GM12878 (cell line): ENCODE measurements around the gene NOP14. TPM values are rescaled to one million over a fixed set of nuclear protein-coding genes. Genes with fewer than 3 reads are reported as not detected.

Source experiments
- ESRRA ChIP-seq: IDR thresholded peaks from 2 replicates; pipeline ENCODE4 v1.6.1; 2012; ENCODE audit warnings: mild to moderate bottlenecking, low read length, improper control_type of control experiment
- GABPA ChIP-seq: IDR thresholded peaks from 2 replicates; pipeline ENCODE4 v1.6.1; 2014; ENCODE audit warnings: antibody characterized with exemption, low read depth, mild to moderate bottlenecking, inconsistent platforms
- GATAD2B ChIP-seq: fragments of 450-650 bp; conservative IDR thresholded peaks from 2 replicates; pipeline ENCODE4 v1.6.1; 2017; ENCODE audit warnings: low read depth, mild to moderate bottlenecking, moderate library complexity
- HDAC2 ChIP-seq: fragments of 200-600 bp; sonication (generic); IDR thresholded peaks from 2 replicates; pipeline ENCODE4 v1.6.1; 2017
- JUND ChIP-seq: IDR thresholded peaks from 2 replicates; pipeline ENCODE4 v1.6.1; 2012; ENCODE audit warnings: low read depth, mild to moderate bottlenecking, low read length, improper control_type of control experiment, moderate library complexity
- KLF5 ChIP-seq: fragments of 450-650 bp; IDR thresholded peaks from 2 replicates; pipeline ENCODE4 v1.6.1; 2014; ENCODE audit warnings: mild to moderate bottlenecking; ENCODE audit not compliant: partially characterized antibody
- MEF2A ChIP-seq: IDR thresholded peaks from 2 replicates; pipeline ENCODE4 v1.6.1; 2011; ENCODE audit warnings: low read depth, mild to moderate bottlenecking, low read length, moderate library complexity; ENCODE audit not compliant: insufficient read depth
- MTA2 ChIP-seq: fragments of 450-650 bp; IDR thresholded peaks from 2 replicates; pipeline ENCODE4 v1.6.1; 2016; ENCODE audit warnings: low read depth, mild to moderate bottlenecking, moderate library complexity
- NFXL1 ChIP-seq: fragments of 450-650 bp; IDR thresholded peaks from 2 replicates; pipeline ENCODE4 v1.6.1; 2017; ENCODE audit warnings: antibody characterized with exemption, mild to moderate bottlenecking, borderline replicate concordance
- NR2F1 ChIP-seq: fragments of 450-650 bp; conservative IDR thresholded peaks from 2 replicates; pipeline ENCODE4 v1.6.1; 2017; ENCODE audit warnings: mild to moderate bottlenecking
- POU2F2 ChIP-seq: IDR thresholded peaks from 3 replicates; pipeline ENCODE4 v1.6.1; 2011; ENCODE audit warnings: low read depth, mild to moderate bottlenecking, low read length, borderline replicate concordance
- RCOR1 ChIP-seq: conservative IDR thresholded peaks from 2 replicates; pipeline ENCODE4 v1.6.1; 2012; ENCODE audit warnings: low read depth, low read length, improper control_type of control experiment
- RUNX3 ChIP-seq: IDR thresholded peaks from 2 replicates; pipeline ENCODE4 v1.6.1; 2012; ENCODE audit warnings: low read length, inconsistent platforms
- SUZ12 ChIP-seq: fragments of 200-600 bp; sonication (generic); IDR thresholded peaks from one replicate; pipeline ENCODE4 v1.6.1; 2018; ENCODE audit warnings: antibody characterized with exemption, mild to moderate bottlenecking; ENCODE audit not compliant: unreplicated experiment
- TBL1XR1 ChIP-seq: IDR thresholded peaks from 2 replicates; pipeline ENCODE4 v1.6.1; 2012; ENCODE audit warnings: low read depth, low read length, improper control_type of control experiment
- ZNF24 ChIP-seq: fragments of 450-650 bp; IDR thresholded peaks from 2 replicates; pipeline ENCODE4 v1.6.1; 2017; ENCODE audit warnings: antibody characterized with exemption, mild to moderate bottlenecking
- ZZZ3 ChIP-seq: IDR thresholded peaks from 2 replicates; pipeline ENCODE4 v1.6.1; 2011; ENCODE audit warnings: low read depth; ENCODE audit not compliant: control insufficient read depth, insufficient read length
- polyA plus RNA-seq, 11 experiments: library from polyadenylated mRNA; depleted of rRNA in 4 of 11; unstranded in 6 of 11; stranded (reverse) in 5 of 11; fragments of >200 nt; fragmentation: Nextera tagmentation in 4 of 11; fragmentation: Illumina TruSeq in 1 of 11; extraction: Ambion mirVana in 4 of 11; extraction: Trizol in 1 of 11; gene quantifications; 1 replicate in 1 of 11; 2 replicates in 10 of 11; pipeline versions ENCODE4 v1.2.1 to v1.2.3, GENCODE V29; 2011 to 2016; ENCODE audit warnings: inconsistent platforms in 2 of 11, missing spikeins in 2 of 11, low read depth in 1 of 11
- total RNA-seq, 4 experiments: library from RNA; depleted of rRNA in 3 of 4; stranded (reverse); fragments of >200 nt in 3 of 4; fragmentation: Illumina TruSeq in 1 of 4; extraction: Trizol in 1 of 4; gene quantifications; 2 replicates each; pipeline versions ENCODE4 v1.2.1 to v1.2.3, GENCODE V29; 2013 to 2021
- TF ChIP-seq, protein P1 (sequence below): fragments of 450-650 bp; IDR thresholded peaks from 2 replicates; pipeline ENCODE4 v1.6.1; 2016; ENCODE audit warnings: mild to moderate bottlenecking, moderate library complexity, borderline replicate concordance
- TF ChIP-seq, protein P2 (sequence below): fragments of 450-650 bp; IDR thresholded peaks from 2 replicates; pipeline ENCODE4 v1.6.1; 2017; ENCODE audit warnings: antibody characterized with exemption, mild to moderate bottlenecking, moderate library complexity
- TF ChIP-seq, protein P3 (sequence below): fragments of 450-650 bp; IDR thresholded peaks from 2 replicates; pipeline ENCODE4 v1.6.1; 2018; ENCODE audit warnings: borderline replicate concordance, mild to moderate bottlenecking; ENCODE audit not compliant: partially characterized antibody
- TF ChIP-seq, protein P4 (sequence below): IDR thresholded peaks from 2 replicates; pipeline ENCODE4 v1.6.1; 2011; ENCODE audit warnings: low read depth, mild to moderate bottlenecking, low read length, moderate library complexity, borderline replicate concordance; ENCODE audit errors: extremely low read depth

The NOP14 gene
- total and polyA plus RNA-seq, 10 of the 15 experiments (the other 5 are each of a cell fraction or from before 2014, with no cell fraction given): 13.8 to 80.6 (median 49.7) TPM

DNA sequence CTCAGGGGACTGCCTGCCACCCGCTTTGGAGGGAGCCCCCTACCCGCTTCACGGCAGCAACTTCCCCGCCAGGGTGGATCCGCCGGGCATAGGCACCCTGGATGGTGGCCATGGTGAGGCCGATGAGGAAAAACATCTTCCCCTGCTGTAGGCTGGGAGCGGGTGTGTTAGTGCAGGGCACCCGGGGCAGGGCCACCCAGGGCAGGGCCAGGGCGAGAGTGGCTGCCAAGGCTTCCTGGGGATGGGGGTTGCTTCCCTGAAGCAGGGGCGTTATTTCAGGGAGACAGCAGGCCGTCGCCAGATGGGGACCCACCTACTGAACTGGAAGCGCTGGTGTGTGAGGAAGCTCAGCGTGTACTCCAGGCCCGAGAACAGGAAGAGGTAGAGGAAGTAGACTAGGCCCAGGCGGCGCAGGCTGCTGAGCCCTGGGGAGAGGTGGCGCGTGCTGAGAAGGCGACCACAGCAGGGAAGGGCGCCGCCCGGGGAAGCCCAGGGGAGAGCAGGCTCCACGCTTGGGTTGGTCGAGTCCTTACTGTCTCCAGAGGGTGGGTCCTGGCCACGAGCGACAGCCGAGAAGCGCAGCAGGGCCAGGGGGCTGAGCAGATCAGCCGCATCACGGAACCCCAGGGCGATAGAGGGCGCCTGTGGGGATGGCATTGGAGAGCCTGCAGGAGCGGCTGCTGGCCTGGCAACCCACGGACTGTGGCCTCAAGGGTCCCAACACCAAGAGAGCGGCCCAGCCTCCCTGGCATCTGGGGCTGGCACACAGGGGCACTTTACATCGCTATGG, 31.5 kb downstream of the NOP14 start (continued):
- TF ChIP-seq ZNF24 (no peak), GABPA (no peak), HDAC2 (no peak), ESRRA (no peak), RCOR1 (no peak), POU2F2 (no peak), JUND (no peak), KLF5 (no peak), NFXL1 (no peak), RUNX3 (no peak), MTA2 (no peak), MEF2A (no peak), SUZ12 (no peak), NR2F1 (peak; percentile 47), ZZZ3 (no peak), TBL1XR1 (peak; percentile 39; the same call in 1 of the 2 replicates), GATAD2B (peak; percentile 56; the same call in 1 of the 2 replicates)
- TF ChIP-seq, protein P1, sequence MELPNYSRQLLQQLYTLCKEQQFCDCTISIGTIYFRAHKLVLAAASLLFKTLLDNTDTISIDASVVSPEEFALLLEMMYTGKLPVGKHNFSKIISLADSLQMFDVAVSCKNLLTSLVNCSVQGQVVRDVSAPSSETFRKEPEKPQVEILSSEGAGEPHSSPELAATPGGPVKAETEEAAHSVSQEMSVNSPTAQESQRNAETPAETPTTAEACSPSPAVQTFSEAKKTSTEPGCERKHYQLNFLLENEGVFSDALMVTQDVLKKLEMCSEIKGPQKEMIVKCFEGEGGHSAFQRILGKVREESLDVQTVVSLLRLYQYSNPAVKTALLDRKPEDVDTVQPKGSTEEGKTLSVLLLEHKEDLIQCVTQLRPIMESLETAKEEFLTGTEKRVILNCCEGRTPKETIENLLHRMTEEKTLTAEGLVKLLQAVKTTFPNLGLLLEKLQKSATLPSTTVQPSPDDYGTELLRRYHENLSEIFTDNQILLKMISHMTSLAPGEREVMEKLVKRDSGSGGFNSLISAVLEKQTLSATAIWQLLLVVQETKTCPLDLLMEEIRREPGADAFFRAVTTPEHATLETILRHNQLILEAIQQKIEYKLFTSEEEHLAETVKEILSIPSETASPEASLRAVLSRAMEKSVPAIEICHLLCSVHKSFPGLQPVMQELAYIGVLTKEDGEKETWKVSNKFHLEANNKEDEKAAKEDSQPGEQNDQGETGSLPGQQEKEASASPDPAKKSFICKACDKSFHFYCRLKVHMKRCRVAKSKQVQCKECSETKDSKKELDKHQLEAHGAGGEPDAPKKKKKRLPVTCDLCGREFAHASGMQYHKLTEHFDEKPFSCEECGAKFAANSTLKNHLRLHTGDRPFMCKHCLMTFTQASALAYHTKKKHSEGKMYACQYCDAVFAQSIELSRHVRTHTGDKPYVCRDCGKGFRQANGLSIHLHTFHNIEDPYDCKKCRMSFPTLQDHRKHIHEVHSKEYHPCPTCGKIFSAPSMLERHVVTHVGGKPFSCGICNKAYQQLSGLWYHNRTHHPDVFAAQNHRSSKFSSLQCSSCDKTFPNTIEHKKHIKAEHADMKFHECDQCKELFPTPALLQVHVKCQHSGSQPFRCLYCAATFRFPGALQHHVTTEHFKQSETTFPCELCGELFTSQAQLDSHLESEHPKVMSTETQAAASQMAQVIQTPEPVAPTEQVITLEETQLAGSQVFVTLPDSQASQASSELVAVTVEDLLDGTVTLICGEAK: no peak
- TF ChIP-seq, protein P2, sequence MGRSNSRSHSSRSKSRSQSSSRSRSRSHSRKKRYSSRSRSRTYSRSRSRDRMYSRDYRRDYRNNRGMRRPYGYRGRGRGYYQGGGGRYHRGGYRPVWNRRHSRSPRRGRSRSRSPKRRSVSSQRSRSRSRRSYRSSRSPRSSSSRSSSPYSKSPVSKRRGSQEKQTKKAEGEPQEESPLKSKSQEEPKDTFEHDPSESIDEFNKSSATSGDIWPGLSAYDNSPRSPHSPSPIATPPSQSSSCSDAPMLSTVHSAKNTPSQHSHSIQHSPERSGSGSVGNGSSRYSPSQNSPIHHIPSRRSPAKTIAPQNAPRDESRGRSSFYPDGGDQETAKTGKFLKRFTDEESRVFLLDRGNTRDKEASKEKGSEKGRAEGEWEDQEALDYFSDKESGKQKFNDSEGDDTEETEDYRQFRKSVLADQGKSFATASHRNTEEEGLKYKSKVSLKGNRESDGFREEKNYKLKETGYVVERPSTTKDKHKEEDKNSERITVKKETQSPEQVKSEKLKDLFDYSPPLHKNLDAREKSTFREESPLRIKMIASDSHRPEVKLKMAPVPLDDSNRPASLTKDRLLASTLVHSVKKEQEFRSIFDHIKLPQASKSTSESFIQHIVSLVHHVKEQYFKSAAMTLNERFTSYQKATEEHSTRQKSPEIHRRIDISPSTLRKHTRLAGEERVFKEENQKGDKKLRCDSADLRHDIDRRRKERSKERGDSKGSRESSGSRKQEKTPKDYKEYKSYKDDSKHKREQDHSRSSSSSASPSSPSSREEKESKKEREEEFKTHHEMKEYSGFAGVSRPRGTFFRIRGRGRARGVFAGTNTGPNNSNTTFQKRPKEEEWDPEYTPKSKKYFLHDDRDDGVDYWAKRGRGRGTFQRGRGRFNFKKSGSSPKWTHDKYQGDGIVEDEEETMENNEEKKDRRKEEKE: no peak
- TF ChIP-seq, protein P3, sequence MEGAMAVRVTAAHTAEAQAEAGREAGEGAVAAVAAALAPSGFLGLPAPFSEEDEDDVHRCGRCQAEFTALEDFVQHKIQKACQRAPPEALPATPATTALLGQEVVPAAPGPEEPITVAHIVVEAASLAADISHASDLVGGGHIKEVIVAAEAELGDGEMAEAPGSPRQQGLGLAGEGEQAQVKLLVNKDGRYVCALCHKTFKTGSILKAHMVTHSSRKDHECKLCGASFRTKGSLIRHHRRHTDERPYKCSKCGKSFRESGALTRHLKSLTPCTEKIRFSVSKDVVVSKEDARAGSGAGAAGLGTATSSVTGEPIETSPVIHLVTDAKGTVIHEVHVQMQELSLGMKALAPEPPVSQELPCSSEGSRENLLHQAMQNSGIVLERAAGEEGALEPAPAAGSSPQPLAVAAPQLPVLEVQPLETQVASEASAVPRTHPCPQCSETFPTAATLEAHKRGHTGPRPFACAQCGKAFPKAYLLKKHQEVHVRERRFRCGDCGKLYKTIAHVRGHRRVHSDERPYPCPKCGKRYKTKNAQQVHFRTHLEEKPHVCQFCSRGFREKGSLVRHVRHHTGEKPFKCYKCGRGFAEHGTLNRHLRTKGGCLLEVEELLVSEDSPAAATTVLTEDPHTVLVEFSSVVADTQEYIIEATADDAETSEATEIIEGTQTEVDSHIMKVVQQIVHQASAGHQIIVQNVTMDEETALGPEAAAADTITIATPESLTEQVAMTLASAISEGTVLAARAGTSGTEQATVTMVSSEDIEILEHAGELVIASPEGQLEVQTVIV: no peak
- TF ChIP-seq, protein P4, sequence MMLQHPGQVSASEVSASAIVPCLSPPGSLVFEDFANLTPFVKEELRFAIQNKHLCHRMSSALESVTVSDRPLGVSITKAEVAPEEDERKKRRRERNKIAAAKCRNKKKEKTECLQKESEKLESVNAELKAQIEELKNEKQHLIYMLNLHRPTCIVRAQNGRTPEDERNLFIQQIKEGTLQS: no peak
